PFSK-1 (cell line): Measurements from ENCODE around the gene PPP1R2.

Source experiments
- SIN3A ChIP-seq: IDR thresholded peaks from 2 replicates; pipeline ENCODE4 v1.6.1; 2012; ENCODE audit warnings: mild to moderate bottlenecking, low read length, moderate library complexity, borderline replicate concordance; ENCODE audit not compliant: insufficient read depth
- TF ChIP-seq, protein P1 (sequence below), 2 experiments: IDR thresholded peaks; 2 replicates each; pipeline versions ENCODE4 v1.6.1 to v1.8.0; 2011 to 2012; ENCODE audit warnings: low read depth in 2 of 2, low read length in 2 of 2, control low read depth in 1 of 2, inconsistent platforms in 1 of 2, mild to moderate bottlenecking in 1 of 2, moderate library complexity in 1 of 2; ENCODE audit not compliant: insufficient read depth in 1 of 2

- TF ChIP-seq, protein P1, sequence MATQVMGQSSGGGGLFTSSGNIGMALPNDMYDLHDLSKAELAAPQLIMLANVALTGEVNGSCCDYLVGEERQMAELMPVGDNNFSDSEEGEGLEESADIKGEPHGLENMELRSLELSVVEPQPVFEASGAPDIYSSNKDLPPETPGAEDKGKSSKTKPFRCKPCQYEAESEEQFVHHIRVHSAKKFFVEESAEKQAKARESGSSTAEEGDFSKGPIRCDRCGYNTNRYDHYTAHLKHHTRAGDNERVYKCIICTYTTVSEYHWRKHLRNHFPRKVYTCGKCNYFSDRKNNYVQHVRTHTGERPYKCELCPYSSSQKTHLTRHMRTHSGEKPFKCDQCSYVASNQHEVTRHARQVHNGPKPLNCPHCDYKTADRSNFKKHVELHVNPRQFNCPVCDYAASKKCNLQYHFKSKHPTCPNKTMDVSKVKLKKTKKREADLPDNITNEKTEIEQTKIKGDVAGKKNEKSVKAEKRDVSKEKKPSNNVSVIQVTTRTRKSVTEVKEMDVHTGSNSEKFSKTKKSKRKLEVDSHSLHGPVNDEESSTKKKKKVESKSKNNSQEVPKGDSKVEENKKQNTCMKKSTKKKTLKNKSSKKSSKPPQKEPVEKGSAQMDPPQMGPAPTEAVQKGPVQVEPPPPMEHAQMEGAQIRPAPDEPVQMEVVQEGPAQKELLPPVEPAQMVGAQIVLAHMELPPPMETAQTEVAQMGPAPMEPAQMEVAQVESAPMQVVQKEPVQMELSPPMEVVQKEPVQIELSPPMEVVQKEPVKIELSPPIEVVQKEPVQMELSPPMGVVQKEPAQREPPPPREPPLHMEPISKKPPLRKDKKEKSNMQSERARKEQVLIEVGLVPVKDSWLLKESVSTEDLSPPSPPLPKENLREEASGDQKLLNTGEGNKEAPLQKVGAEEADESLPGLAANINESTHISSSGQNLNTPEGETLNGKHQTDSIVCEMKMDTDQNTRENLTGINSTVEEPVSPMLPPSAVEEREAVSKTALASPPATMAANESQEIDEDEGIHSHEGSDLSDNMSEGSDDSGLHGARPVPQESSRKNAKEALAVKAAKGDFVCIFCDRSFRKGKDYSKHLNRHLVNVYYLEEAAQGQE (IDR thresholded peaks at IDR 0.05; ENCODE audit: insufficient read depth in 1 of 2, low read depth in 2 of 2, low read length in 2 of 2), result no peak
- TF ChIP-seq SIN3A, result no peak
These were observed 30.3 kb downstream of the PPP1R2 start for GRCh38 chr3:195512798-195513345.
